ENCODE measurements around the gene SEPTIN10.
A peak's percentile ranks its signal among the peaks of the same experiment; 100 is the strongest.
"Not testable (repeated sequence)": the region's sequence is repeated elsewhere in the genome, so short reads cannot be mapped to it uniquely, and the experiment has no call there.

The SEPTIN10 gene

GRCh38 chr2:109601783-109602182, 12.0 kb downstream of the SEPTIN10 start:
- DNase-seq, result no peak

GRCh38 chr2:109597283-109597682, 16.5 kb downstream of the SEPTIN10 start:
- DNase-seq, result no peak

GRCh38 chr2:109595644-109596043, 18.1 kb downstream of the SEPTIN10 start:
- no peak for DNase-seq

GRCh38 chr2:109594246-109594885, 19.4 kb downstream of the SEPTIN10 start:
- DNase-seq, result no peak

GRCh38 chr2:109592905-109593304, 20.9 kb downstream of the SEPTIN10 start:
- no peak for DNase-seq

GRCh38 chr2:109591206-109591605, 22.6 kb downstream of the SEPTIN10 start:
- no peak for DNase-seq

- no peak for DNase-seq
Measured at GRCh38 chr2:109586687-109587086, 27.1 kb downstream of the SEPTIN10 start.

- no peak for DNase-seq
Measured at GRCh38 chr2:109582928-109583895, 30.6 kb downstream of the SEPTIN10 start.

GRCh38 chr2:109577630-109578029, 36.1 kb downstream of the SEPTIN10 start:
- not testable (repeated sequence) for DNase-seq

GRCh38 chr2:109575373-109575772, 38.4 kb downstream of the SEPTIN10 start:
- no peak for DNase-seq

- no peak for DNase-seq
Measured at GRCh38 chr2:109563980-109564550, 49.7 kb downstream of the SEPTIN10 start.

GRCh38 chr2:109563288-109563687, 50.5 kb downstream of the SEPTIN10 start:
- no peak for DNase-seq

GRCh38 chr2:109562421-109562820, 51.3 kb downstream of the SEPTIN10 start:
- no peak for DNase-seq

- no peak for DNase-seq
Measured at GRCh38 chr2:109560265-109560664, 53.5 kb downstream of the SEPTIN10 start.

GRCh38 chr2:109558076-109558882, 55.5 kb downstream of the SEPTIN10 start:
- no peak for DNase-seq

- no peak for DNase-seq
Measured at GRCh38 chr2:109557309-109557708, 56.5 kb downstream of the SEPTIN10 start.

- DNase-seq, result no peak
Measured at GRCh38 chr2:109555346-109555900, 58.3 kb downstream of the SEPTIN10 start.

- DNase-seq, result no peak
Measured at GRCh38 chr2:109554758-109555157, 59.0 kb downstream of the SEPTIN10 start.

- DNase-seq, result no peak
Measured at GRCh38 chr2:109549016-109549590, 64.7 kb downstream of the SEPTIN10 start.

GRCh38 chr2:109547280-109547679, 66.5 kb downstream of the SEPTIN10 start:
- DNase-seq, result no peak

GRCh38 chr2:109545828-109546713, 67.7 kb downstream of the SEPTIN10 start:
- peak in 3 of 4 experiments; percentile 7 to 36 (median 23) for DNase-seq
